ENCODE data around the gene HBE1. TPM values are rescaled to one million over a fixed set of nuclear protein-coding genes. Genes with fewer than 3 reads are reported as not detected.

HBE1 gene
- total RNA-seq, 1 experiment from 2014 or later = not detected

GRCh38 chr11:5281596-5281995 lies 11.9 kb upstream of the HBE1 start:
- Histone ChIP-seq H4K20me1 (ENCODE audit: control insufficient read depth, insufficient read depth, insufficient read length) (no peaks in the 10 kb centered on the region), H3T11ph (ENCODE audit: low read length) (no peak overlapping the region), H4K8ac (replicated peaks; ENCODE audit: insufficient read length, low read depth, low read length) (no peak overlapping the region), H2BK15ac (ENCODE audit: low read depth, low read length) (no peak overlapping the region), H3K4me2 (ENCODE audit: insufficient read depth, insufficient read length, low read length) (no peak overlapping the region), H2AK5ac (ENCODE audit: insufficient read length, low read length) (no peak overlapping the region), H3K4me1 (ENCODE audit: insufficient read depth, low read length) (no peaks in the 10 kb centered on the region), H2BK120ac (ENCODE audit: low read depth, low read length, poor library complexity, severe bottlenecking) (no peak overlapping the region), H3K18ac (ENCODE audit: insufficient read length, low read depth, low read length) (no peak overlapping the region), H3K4ac (ENCODE audit: low read depth, low read length) (no peak overlapping the region), H4K5ac (ENCODE audit: insufficient read length, low read depth, low read length) (no peak overlapping the region), H3K27ac (ENCODE audit: insufficient read length, low read depth, low read length) (no peak overlapping the region), H3K23me2 (ENCODE audit: insufficient read length, low read depth, low read length, poor library complexity, severe bottlenecking) (no peaks in the 10 kb centered on the region), H2BK12ac (ENCODE audit: insufficient read length, low read depth, low read length) (no peak overlapping the region), H3K27me3 (ENCODE audit: insufficient read depth, low read length) (no peaks in the 10 kb centered on the region), H4K91ac (ENCODE audit: insufficient read length, low read depth, low read length) (no peak overlapping the region), H2AFZ (ENCODE audit: low read length) (no peak overlapping the region), H3K79me1 (ENCODE audit: insufficient read depth, low read depth, low read length, poor library complexity, severe bottlenecking) (no peaks in the 10 kb centered on the region), H3K9me3 (ENCODE audit: control insufficient read depth, low read depth, low read length) (no peaks in the 10 kb centered on the region), H3K79me2 (ENCODE audit: insufficient read depth, low read length) (no peaks in the 10 kb centered on the region), H2BK5ac (ENCODE audit: insufficient read length, low read length) (no peak overlapping the region), H2BK20ac (ENCODE audit: low read depth, low read length, poor library complexity, severe bottlenecking) (no peak overlapping the region), H3K23ac (ENCODE audit: insufficient read length, low read depth, low read length) (no peak overlapping the region), H3K9ac (ENCODE audit: extremely low read depth, insufficient read length, low read length) (no peak overlapping the region), H3K14ac (ENCODE audit: insufficient read depth, low read length) (no peak overlapping the region), H3K56ac (ENCODE audit: insufficient read length, low read depth, low read length) (no peak overlapping the region)
- H3K36me3 Mint-ChIP-seq (ENCODE audit: insufficient read depth in 1 of 3, low read depth in 3 of 3) = no peaks in the 10 kb centered on the region; a peak in 1 of 7 replicates
- no peak for TF ChIP-seq CTCF (conservative IDR thresholded peaks at IDR 0.05)
- no peak overlapping the region for H3K4me3 Mint-ChIP-seq
- peaks cover 4 to 7% of the 10 kb centered on the region in 2 experiments for H3K4me1 Mint-ChIP-seq
- no peak overlapping the region; a peak in 1 of 7 replicates for H3K27ac Mint-ChIP-seq
- H3K9me3 Mint-ChIP-seq = no peaks in the 10 kb centered on the region
- H3K27me3 Mint-ChIP-seq (ENCODE audit: low read depth) = no peaks in the 10 kb centered on the region; the same call in 1 of the 2 replicates
- DNase-seq = no peak

Measured in H9 (cell line).